GM18520 (cell line): Measurements from ENCODE around the gene TMEM120B.

Experiments
- ATAC-seq: cut with Tn5 transposase; IDR thresholded peaks from one replicate; pipeline ENCODE4 v1.9.1; 2021; ENCODE audit not compliant: unreplicated experiment

Gene TMEM120B

DNA sequence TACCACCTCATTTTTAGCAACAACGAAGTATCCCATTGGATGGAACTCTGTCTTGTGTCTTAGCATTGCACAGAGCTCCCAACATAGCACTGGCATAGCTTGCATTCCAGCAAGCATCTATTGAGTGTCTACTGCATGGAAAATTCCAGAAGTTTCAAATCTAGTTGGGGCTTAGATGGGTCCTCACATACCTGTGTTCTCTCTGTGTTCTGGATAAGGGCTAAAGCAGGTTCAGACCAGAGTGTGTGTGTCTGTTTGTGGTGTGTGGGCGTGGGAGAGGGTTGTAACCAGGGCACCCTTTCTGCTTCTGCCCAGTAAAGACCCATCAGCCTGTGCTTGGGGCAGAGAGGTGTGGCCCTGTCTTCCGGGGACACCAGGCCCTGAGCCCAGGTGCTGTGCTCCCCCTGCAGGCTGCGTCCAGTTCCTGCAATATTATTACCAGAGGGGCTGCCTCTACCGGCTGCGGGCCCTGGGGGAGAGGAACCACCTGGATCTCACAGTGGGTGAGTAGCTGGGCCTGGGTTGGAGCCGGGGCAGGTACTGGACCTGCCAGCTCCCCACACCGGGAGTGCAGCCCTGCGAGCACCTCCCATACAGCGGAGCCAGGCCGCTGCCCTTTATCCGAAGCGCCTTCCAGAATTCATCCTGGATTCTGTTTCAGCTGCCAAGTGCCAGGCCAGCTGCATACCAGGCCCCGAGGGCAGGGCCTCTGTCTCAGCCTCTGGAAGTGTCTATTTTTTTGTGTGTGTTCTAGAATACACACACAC, 60.6 kb downstream of the TMEM120B start:
- ATAC-seq, result peak; percentile 64

GRCh38 chr12:121774968-121775474, 62.5 kb downstream of the TMEM120B start:
- no peak for ATAC-seq

GRCh38 chr12:121775501-121775900, 62.9 kb downstream of the TMEM120B start:
- no peak for ATAC-seq

GRCh38 chr12:121776190-121777098, 63.9 kb downstream of the TMEM120B start:
- ATAC-seq, result no peak

- no peak for ATAC-seq
These were observed 66.2 kb downstream of the TMEM120B start for GRCh38 chr12:121778567-121779421.

DNA sequence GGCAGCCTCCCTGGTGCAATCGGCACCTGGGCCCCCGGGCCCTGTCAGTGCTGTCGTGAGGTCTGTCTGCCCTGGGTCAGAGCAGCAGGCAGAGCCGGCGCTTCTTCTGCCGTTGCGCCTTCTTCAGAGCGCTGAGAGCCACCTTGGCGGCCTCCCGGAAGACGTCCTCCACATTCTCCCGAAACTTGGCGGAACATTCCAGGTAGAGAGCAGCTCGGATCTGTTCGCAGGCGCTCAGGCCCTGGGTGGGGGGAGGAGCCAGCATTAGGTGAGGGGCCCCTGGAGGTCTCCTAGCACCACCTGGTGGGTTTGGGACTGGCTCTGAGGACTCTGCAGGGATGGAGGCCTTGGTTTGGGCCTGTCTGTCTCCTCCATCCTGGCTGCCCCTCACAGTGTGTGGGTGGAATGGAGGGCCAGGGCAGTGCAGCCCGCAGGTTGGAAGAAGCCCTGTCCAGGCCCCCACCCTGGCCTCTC, 66.9 kb downstream of the TMEM120B start:
- no peak for ATAC-seq

- no peak for ATAC-seq
These were observed 67.9 kb downstream of the TMEM120B start for GRCh38 chr12:121780429-121780828.

GRCh38 chr12:121781484-121781997, 69.0 kb downstream of the TMEM120B start:
- ATAC-seq, result no peak

GRCh38 chr12:121781998-121782979, 69.7 kb downstream of the TMEM120B start:
- no peak for ATAC-seq

DNA sequence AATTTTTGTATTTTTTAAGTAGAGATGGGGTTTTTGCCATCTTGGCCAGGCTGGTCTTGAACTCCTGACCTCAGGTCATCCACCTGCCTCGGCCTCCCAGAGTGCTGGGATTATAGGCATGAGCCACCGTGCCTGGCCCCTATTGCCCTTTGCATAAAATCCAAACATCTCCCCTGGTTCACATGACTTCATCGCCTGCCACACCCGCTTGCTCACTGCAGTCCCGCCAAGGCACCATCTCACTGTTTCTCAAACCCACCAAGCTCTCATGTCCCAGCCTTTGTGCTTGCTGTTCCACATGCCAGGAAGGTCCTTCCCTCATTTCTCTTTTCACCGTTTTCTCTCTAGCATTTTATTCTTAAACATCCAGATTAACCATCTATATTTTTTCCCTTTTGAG, 71.2 kb downstream of the TMEM120B start:
- no peak for ATAC-seq

GRCh38 chr12:121784460-121784859, 71.9 kb downstream of the TMEM120B start:
- no peak for ATAC-seq

- ATAC-seq, result no peak
These were observed 73.9 kb downstream of the TMEM120B start for GRCh38 chr12:121786440-121786825.

DNA sequence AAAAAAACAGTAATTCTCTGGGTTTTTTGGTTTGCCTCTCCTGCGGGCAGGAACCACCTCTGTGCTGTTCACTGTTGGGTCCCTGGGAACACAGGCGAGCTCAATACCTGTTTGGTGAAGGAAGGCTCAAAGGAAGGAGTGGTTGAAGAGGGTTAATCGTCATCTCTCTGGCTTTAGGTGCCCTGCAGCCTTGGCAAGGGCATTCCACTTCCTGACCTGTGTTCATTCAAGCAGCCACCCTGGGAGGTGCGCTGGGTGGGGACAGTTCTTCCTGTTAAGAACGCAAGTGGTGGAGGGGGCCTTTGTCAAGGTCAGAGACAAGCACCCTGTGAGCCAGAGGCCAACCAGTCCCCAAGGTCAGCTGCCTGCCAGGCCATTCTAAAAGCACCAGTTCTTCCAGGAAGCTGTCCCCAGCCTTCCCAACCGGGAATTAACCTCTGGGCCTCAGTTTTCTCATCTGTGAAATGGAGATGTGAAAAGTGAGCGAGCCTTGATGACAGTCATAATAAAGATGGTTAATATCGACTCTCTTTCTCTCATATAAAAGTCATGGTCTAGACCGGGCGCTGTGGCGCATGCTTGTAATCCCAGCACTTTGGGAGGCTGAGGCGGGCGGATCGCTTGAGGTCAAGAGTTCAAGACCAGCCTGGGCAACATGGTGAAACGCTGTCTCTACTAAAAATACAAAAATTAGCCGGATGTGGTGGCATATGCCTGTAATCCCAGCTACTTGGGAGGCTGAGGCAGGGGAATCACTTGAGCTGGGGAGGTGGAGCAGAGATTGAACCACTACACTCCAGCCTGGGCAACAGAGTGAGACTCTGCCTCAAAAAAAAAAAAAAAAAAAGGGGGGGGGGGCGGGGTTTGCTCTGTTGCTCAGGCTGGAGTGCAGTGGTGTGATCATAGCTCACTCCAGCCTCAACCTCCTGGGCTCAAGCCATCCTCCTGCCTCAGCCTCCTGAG, 74.8 kb downstream of the TMEM120B start:
- ATAC-seq, result no peak

GRCh38 chr12:121788176-121788818, 75.7 kb downstream of the TMEM120B start:
- ATAC-seq, result no peak

DNA sequence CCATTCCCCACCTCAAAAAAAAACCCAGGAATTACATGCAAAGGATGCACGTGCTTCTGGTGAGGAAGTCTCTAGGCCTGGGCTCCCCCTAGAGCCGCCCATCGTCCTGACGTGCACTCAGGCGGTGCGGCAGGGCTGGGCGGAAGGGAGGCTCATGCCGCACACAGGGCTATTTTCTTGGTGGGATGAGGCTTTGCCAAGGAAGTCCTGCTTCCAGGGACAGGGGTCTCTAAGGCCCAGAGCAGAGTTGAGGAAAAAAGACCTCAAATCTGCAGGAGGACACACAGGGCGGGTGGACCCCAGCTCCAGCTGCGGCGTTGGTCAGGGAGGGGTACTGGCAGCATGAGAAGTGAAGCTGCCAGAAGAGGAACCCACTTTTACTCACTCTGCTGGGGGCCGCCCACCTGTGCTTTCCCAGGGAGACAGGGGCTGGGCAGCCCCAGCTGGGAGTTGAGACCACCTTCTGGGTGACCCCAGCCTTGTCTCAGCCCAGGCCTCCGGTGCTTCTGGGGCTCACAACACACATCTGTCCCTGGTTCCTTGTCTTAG, 76.8 kb downstream of the TMEM120B start:
- no peak for ATAC-seq

- ATAC-seq, result peak; percentile 23
These were observed 77.5 kb downstream of the TMEM120B start for GRCh38 chr12:121789800-121790728.
